C4-2B (cell line): Measurements from ENCODE around the gene CHCHD3.

ENCODE experiments used
- ZFX ChIP-seq: fragments of 450-650 bp; IDR thresholded peaks from 2 replicates; pipeline ENCODE4 v1.6.1; 2017
- TF ChIP-seq, protein P1 (sequence below): fragments of 450-650 bp; conservative IDR thresholded peaks from 2 replicates; pipeline ENCODE4 v1.5.1; 2017; ENCODE audit warnings: mild to moderate bottlenecking

DNA sequence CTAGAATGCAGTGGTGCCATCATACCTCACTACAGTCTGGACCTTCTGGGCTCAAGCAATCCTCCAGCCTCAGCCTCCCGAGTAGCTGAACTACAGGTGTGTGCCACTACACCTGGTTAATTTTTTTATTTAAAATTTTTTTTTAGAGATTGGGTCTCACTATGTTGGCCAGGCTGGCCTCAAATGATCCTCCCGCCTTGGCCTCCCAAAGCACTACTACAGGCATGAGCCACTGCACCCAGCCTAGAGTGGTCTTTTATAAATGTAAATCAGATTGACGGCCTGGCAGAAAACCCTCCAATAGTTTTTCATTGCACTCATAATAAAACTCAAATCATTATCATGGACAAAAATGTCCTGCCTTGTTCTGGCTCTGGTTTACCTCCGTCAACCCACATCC, 303.9 kb downstream of the CHCHD3 start:
- TF ChIP-seq, protein P1, sequence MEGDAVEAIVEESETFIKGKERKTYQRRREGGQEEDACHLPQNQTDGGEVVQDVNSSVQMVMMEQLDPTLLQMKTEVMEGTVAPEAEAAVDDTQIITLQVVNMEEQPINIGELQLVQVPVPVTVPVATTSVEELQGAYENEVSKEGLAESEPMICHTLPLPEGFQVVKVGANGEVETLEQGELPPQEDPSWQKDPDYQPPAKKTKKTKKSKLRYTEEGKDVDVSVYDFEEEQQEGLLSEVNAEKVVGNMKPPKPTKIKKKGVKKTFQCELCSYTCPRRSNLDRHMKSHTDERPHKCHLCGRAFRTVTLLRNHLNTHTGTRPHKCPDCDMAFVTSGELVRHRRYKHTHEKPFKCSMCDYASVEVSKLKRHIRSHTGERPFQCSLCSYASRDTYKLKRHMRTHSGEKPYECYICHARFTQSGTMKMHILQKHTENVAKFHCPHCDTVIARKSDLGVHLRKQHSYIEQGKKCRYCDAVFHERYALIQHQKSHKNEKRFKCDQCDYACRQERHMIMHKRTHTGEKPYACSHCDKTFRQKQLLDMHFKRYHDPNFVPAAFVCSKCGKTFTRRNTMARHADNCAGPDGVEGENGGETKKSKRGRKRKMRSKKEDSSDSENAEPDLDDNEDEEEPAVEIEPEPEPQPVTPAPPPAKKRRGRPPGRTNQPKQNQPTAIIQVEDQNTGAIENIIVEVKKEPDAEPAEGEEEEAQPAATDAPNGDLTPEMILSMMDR = no peak
- TF ChIP-seq ZFX = no peak
